Type B pancreatic cell (in vitro differentiated cells): ENCODE data around the gene ROR2. TPM values are rescaled to one million over a fixed set of nuclear protein-coding genes. Genes with fewer than 3 reads are reported as not detected.

Experiments
- DNase-seq: peaks from one replicate; pipeline ENCODE4 v3.0.0; 2021; ENCODE audit warnings: mixed read lengths; ENCODE audit not compliant: unreplicated experiment; ENCODE audit errors: extremely low spot score
- H3K27ac Mint-ChIP-seq: 2 replicates; pipeline ENCODE4 v1.8.0; 2021; ENCODE audit warnings: mild to moderate bottlenecking, mixed read lengths
- H3K27me3 Mint-ChIP-seq: 2 replicates; pipeline ENCODE4 v1.8.0; 2021; ENCODE audit warnings: mixed read lengths
- H3K36me3 Mint-ChIP-seq: 2 replicates; pipeline ENCODE4 v1.8.0; 2021; ENCODE audit warnings: mixed read lengths
- H3K4me1 Mint-ChIP-seq: one replicate; pipeline ENCODE4 v1.8.0; 2021; ENCODE audit warnings: mixed read lengths; ENCODE audit not compliant: unreplicated experiment
- H3K4me3 Mint-ChIP-seq: 2 replicates; pipeline ENCODE4 v1.8.0; 2021; ENCODE audit warnings: mild to moderate bottlenecking, mixed read lengths
- H3K9me3 Mint-ChIP-seq: 2 replicates; pipeline ENCODE4 v1.8.0; 2021; ENCODE audit warnings: mixed read lengths
- total RNA-seq: library from RNA; stranded (reverse); gene quantifications from 2 replicates; pipeline ENCODE4 v1.2.1, GENCODE V29; 2021; ENCODE audit warnings: low replicate concordance
- TF ChIP-seq, protein P1 (sequence below): fragments of 200-600 bp; sonication (generic); conservative IDR thresholded peaks from 2 replicates; pipeline ENCODE4 v1.5.0; 2021; ENCODE audit warnings: antibody characterized with exemption, mild to moderate bottlenecking

The ROR2 gene
- total RNA-seq, 1 donor from 2014 or later = 48.9 TPM

DNA sequence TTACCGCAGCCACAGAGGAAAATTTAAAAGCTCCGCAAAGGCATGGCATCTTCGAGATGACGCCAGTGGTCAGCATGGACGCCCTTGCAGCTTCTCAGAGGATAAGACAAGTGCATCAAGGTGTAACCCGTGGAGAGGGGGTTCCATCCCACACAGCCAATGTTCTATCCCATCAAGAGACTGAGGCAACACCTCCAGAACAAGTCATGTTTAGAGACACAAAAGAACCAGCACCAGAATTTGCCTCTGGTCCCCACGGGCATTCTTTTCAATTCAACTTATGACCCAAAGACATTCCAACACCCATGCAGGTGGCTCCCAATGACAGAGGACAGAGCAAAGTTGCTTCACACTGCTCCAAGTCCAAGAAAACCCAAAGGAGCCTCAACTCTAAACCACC, 20.7 kb downstream of the ROR2 start:
- no peak for DNase-seq
- Mint-ChIP-seq H3K27me3 (no peaks in the 10 kb centered on the region), H3K4me1 (peaks cover 18% of the 10 kb centered on the region), H3K9me3 (peaks cover 22% of the 10 kb centered on the region), H3K4me3 (no peak overlapping the region), H3K27ac (no peak overlapping the region), H3K36me3 (peaks cover 36% of the 10 kb centered on the region)
- TF ChIP-seq, protein P1, sequence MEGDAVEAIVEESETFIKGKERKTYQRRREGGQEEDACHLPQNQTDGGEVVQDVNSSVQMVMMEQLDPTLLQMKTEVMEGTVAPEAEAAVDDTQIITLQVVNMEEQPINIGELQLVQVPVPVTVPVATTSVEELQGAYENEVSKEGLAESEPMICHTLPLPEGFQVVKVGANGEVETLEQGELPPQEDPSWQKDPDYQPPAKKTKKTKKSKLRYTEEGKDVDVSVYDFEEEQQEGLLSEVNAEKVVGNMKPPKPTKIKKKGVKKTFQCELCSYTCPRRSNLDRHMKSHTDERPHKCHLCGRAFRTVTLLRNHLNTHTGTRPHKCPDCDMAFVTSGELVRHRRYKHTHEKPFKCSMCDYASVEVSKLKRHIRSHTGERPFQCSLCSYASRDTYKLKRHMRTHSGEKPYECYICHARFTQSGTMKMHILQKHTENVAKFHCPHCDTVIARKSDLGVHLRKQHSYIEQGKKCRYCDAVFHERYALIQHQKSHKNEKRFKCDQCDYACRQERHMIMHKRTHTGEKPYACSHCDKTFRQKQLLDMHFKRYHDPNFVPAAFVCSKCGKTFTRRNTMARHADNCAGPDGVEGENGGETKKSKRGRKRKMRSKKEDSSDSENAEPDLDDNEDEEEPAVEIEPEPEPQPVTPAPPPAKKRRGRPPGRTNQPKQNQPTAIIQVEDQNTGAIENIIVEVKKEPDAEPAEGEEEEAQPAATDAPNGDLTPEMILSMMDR = no peak

DNA sequence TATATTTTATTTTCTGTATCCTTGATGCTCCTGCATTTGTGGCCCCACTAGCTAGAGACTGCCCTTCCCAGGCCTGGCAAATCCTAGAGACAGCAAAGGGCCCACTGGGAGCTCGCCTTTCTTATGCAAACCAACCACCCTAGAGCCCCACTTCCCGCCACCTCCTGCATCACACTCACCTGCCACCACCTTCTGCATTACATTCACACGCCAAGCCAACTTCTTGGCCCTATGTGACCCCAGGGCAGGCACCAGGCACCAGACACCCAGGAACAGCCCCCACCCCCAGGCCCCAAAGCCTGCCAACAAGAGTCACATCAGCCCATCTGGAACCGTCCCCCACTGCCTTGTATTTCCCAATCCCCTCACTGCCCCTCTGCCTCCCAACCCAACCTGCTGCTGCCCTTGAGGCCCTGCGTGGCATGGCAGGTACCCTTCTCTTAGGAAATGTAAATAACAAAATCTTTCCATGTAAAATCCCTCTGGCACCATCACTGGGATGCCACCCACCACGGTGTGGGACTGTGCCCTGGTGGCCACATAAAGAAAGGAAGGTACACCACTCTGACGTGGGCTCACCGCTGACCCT, 22.0 kb downstream of the ROR2 start:
- no peak for DNase-seq

DNA sequence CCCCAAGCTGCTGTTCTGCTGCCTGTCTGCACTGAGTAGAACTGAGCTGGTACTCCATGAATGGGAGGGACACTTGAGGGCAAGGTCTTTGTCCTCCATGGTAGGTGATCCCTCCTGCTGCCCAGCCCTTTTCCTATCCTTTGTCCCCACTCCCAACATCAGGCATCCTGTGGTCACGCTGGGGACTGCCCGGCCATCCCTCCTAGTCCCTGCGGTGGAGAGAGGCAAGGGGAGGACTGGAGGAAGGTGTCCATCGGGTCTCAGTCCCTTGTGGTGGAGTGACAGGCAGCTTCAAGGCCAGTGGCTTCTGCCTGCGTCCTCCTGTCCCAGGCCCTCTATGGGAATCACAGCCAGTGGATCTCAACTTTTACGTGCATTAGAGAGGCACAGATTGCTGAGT, 25.9 kb downstream of the ROR2 start:
- Mint-ChIP-seq H3K27me3 (no peaks in the 10 kb centered on the region), H3K9me3 (peaks cover 11% of the 10 kb centered on the region), H3K36me3 (peaks cover 32% of the 10 kb centered on the region), H3K27ac (no peak overlapping the region), H3K4me3 (no peak overlapping the region), H3K4me1 (peaks cover 40% of the 10 kb centered on the region)
- TF ChIP-seq, protein P1 = no peak
- DNase-seq = no peak

More for the DNA sequence above, 22.0 kb downstream of the ROR2 start:
- Mint-ChIP-seq H3K9me3 (peaks cover 22% of the 10 kb centered on the region), H3K27me3 (no peaks in the 10 kb centered on the region), H3K4me1 (peaks cover 19% of the 10 kb centered on the region), H3K27ac (no peak overlapping the region), H3K36me3 (peaks cover 43% of the 10 kb centered on the region), H3K4me3 (no peak overlapping the region)
- TF ChIP-seq, protein P1 = no peak

DNA sequence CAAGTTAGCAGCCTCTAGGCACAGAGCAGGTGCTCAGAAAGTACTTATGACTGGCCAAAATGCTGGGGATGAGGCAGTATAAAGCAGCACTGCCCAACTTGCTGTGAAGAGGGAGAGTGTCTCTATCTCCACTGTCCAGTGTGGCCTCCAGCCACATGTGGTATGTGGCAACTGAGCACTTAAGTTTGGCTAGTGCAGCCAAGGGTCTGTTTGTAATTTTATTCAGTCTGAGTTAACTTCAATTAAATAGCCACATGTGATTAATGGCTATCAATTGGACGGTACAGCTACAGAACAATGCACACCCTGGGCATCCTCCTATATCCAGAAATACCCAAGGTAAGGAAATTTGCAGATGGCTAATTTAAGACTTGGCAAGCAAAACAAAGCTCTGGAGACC, 26.9 kb downstream of the ROR2 start:
- no peak overlapping the region for H3K4me3 Mint-ChIP-seq
- TF ChIP-seq, protein P1 = no peak
- DNase-seq = no peak
- peaks cover 40% of the 10 kb centered on the region for H3K4me1 Mint-ChIP-seq
- H3K36me3 Mint-ChIP-seq = peaks cover 32% of the 10 kb centered on the region
- no peaks in the 10 kb centered on the region for H3K27me3 Mint-ChIP-seq
- H3K27ac Mint-ChIP-seq = no peak overlapping the region
- peaks cover 11% of the 10 kb centered on the region for H3K9me3 Mint-ChIP-seq

DNA sequence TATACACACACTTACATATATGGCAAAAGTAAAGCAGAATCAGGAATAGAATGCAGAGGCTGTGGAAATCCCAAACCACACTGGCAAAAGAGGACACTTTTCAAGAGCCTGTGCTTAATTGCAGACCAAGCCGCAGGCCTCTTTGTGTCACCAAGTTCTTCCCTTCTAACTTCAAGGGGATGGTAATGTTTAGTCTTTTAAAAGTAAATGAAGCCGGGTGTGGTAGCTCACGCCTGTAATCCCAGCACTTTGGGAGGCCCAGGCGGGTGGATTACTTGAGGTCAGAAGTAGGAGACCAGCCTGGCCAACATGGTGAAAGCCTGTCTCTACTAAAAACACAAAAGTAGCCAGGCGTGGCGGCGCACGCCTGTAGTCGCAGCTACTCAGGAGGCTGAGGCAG, 28.7 kb downstream of the ROR2 start:
- no peak overlapping the region for H3K27ac Mint-ChIP-seq
- peaks cover 38% of the 10 kb centered on the region for H3K4me1 Mint-ChIP-seq
- H3K9me3 Mint-ChIP-seq = peaks cover 7% of the 10 kb centered on the region
- H3K36me3 Mint-ChIP-seq = peaks cover 33% of the 10 kb centered on the region
- DNase-seq = no peak
- TF ChIP-seq, protein P1 = no peak
- no peak overlapping the region for H3K4me3 Mint-ChIP-seq
- H3K27me3 Mint-ChIP-seq = no peaks in the 10 kb centered on the region
